Endothelial cell of hepatic sinusoid (primary cell): ENCODE results near the gene NANOS2.
"Not testable (repeated sequence)": the region's sequence is repeated elsewhere in the genome, so short reads cannot be mapped to it uniquely, and the experiment has no call there.

Experiments
- in situ Hi-C: cut with HindIII; loops from 2 replicates; pipeline ENCODE4 v1.10.0; 2017; ENCODE audit warnings: low sequenced_read_pairs

Gene NANOS2

DNA sequence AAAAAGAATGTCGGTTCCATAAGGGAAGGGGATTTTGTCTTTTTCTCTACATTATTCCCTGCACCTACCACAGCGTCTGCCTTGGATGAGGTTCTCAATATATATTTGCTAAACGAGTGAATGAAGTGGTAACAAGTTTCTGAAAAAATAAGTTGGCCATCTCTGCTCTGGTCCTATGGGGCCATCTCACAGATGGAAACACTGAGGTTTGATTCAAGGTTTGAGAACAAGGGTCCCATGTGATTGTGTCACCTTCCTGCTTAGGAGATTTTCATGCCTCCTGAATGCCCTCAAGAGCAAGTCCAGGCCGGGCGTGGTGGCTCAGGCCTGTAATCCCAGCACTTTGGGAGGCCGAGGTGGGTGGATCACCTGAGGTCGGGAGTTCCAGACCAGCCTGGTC lies 15.3 kb downstream of the NANOS2 start:
- in situ Hi-C loops: no loop called here

DNA sequence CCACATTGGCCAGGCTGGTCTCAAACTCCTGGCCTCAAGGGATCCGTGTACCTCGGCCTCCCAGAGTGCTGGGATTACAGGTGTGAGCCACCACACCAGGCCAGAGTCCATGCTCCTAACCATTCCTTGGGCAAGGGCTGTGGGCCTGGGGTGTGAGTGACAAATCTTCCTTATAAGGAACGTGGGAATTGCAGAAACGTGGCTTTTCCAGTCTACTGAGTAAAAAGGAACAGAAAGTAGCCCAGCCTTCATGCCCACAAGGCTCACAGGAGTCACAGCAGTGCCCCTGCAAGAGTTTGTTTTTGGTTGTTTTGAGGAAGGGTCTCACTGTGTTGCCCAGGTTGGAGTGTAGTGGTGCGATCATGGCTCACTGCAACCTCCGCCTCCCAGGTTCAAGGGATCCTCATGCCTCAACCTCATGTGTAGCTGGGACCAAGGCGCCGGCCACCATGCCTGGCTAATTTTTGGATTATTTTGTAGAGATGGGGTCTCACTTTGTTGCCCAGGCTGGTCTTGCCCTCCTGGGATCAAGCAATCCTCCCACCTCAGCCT lies 17.2 kb downstream of the NANOS2 start:
- in situ Hi-C loops: no loop called here

DNA sequence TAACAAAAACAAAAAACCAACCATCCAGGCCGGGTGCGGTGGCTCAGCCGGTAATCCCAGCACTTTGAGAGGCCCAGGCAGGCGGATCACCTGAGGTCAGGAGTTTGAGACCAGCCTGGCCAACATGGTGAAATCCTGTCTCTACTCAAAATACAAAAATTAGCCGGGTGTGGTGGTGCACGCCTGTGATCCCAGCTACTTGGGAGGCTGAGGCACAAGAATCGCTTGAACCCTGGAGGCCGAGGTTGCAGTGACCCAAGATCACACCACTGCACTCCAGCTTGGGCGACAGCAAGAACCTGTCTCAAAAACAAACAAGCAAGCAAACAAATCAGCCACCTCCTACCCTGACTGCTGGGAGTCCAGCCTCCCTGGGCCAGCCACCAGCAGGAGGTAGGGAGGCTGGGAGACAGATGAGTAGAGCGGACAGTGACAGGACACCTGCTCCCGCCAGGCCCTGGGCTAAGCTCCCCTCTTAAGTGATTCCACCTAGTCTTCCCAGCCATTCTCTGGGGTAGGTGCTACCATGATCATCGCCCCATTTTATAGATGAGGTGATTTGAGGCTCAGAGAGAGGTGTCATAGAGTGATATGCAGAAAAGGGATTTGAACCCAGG lies 18.5 kb downstream of the NANOS2 start:
- in situ Hi-C loops: not testable (repeated sequence)

DNA sequence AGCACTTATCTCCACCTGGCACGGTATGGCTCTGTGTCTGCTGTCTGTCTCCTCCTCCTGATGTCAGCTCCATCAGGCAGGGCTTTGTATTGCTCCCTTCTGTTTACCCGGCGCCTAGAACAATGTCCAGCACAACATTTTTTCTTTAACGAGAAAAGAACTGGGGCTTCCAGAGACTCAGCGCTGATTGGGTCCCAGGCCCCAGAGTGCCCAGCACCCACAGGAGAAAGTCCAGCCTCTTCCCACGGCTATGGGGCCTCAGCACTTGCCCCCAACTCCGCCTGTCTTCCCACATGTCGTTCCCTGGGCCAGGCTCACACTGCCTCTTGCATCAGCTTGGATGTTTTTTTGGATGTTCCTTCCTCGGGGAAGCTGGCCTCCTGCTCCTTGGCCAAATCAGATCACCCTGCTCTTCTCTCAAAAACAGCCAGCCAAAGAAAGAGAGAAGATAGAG lies 19.0 kb downstream of the NANOS2 start:
- in situ Hi-C loops: no loop called here

DNA sequence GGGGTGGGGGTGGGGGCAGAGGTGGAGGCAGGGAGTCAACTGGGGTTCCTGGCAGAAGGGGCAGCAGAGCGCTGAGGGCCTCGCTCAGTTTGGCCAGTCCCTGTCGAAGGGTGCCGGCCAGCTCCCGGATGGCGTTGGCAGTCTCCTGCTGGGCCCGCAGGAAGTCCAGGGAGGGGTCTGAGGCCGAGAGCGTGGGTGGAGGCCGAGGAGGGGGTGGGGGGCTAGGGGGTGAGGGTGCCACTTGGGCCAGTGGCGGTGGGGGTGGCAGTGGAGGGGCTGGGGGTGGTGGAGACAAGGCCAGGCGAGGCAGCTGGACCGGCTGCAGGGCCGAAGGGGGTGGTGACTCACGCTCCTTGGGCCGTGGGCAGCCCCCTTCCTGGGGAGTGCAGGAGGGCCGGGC lies 23.7 kb downstream of the NANOS2 start:
- in situ Hi-C loops: no loop called here

DNA sequence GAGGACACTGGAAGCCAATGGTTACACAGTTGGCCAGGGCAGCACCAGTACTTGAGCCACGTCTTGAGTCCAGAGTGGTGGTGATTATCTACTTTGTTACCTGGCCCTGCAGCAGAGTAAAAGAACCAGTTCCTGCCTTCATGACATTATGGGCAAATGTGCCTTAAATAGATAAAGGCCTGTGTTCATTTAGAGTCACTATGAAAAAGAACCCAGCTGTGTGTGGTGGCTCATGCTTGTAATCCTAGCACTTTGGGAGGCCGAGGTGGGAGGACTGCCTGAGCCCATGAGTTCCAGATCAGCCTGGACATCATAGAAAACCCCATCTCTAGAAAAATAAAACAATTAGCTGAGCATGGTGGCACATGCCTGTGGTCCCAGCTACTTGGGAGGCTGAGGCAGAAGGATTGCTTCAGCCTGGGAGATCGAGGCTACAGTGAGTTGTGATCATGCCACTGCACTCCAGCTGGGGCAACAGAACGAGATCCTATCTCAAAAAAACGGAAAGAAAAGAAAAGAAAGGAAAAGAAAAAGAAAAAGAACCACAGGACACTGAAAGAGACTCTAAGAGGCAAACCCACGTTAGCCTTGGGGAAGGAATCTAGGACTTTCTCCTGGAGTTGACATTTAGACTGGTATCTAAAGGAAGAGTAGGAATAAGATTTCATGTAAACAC lies 25.2 kb downstream of the NANOS2 start:
- in situ Hi-C loops: no loop called here

DNA sequence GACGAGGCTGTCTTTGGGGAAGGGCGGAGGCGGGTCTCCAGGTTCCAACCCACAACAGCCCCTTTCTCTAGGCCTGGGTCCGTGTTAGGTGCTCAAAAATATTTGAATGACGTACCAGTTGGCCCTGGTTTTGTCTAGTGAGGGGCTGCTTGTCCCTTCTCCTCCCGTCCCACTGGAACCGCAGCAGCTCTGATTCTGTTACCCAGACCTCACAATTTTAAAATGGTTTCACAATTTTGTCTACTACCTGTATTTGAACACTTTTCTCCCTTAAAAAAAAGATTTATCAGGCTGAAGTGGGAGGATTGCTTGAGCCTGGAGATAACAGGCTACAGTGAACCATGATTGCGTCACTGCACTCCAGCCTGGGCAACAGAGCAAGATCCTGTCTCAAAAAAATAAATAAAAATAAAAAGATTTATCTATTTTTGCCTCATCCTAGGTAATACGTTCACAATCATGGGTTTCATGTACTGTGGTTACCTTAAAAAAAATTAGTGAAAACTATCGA lies 27.3 kb downstream of the NANOS2 start:
- in situ Hi-C loops: no loop called here

DNA sequence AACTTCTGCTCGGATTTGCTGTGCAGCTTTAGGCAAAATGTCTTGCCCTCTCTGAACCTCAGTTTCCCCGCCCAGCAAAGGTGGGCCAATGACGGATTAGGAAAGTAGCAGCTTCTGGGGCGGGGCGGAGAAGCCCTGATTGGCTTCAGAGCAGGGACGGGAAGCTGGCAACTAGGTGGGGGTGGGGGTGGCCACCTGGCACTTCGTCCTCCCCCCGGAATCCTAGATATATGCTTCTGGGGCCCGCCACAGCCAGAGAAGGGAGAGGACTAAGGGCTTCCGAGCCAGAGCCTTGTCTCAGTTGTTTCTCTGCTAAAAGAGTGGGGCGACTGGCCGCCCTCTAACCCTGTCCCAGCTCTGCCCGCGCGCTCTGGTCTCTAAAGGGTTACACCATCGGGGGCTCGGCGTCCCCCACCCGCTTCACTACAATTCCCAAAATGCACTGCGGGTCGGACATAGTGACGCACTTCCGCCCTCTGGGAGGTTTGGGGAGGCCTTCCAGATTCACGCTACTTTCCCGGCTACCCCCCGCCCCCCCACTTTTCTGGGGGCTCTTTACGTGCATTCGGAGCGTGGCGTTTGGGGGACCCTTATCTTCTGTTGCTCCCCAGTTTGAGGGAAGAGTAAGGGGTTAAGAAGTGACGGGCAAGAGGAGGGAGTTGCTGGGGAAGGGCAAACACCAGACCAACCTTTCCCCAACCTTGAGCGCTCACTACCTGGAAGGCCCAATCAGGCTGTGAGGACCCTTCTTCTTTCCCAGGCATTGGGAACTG lies 28.0 kb downstream of the NANOS2 start:
- in situ Hi-C loops: no loop called here

DNA sequence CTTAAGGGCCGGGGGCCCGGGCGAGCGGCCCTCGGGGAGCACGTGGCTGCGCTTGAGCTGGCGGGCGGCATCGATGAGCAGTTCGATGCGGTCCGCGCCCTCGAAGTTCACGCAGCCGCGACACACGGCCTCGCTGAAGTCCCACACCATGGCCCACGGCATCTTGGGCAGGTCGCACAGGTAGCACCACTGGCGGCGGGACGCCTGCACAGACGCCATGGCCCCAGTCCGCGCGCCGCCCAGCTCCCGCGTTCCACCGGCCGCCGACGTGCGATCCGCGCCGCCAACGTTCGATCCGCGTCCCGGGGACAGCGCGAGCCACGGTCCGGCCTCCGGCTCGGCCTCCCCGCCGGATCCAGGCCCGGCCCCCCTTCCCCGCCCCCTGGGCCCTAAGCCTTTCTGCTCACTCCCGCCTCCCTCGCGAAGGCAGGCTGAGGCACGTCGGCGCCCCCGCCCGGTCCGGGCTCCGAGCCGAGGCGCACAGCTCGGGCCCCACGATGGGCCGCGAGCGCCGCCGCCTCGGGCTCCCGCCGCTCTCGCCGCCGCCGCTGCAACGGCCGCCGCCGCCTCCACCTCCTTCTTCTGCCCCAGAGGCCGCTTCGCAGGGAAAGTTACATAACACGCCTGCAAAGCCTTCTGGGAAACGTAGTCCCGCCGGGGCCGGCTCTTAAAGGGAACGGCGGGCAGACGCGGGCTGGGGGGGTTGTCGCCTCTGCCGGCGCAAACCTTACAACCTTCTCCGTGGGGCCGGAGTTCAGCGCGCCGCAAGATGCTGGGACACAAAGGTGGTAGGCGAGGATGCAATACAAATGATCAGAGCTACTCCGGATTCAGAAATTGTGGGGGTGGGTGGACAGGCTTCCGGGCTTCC lies 28.8 kb downstream of the NANOS2 start, which contains the start of gene IRF2BP1:
Gene IRF2BP1 (minus strand): TSS at position 586 of the 871 bp plus-strand sequence. CDS start 367 bp downstream, at position 219.
- in situ Hi-C loops: no loop called here

DNA sequence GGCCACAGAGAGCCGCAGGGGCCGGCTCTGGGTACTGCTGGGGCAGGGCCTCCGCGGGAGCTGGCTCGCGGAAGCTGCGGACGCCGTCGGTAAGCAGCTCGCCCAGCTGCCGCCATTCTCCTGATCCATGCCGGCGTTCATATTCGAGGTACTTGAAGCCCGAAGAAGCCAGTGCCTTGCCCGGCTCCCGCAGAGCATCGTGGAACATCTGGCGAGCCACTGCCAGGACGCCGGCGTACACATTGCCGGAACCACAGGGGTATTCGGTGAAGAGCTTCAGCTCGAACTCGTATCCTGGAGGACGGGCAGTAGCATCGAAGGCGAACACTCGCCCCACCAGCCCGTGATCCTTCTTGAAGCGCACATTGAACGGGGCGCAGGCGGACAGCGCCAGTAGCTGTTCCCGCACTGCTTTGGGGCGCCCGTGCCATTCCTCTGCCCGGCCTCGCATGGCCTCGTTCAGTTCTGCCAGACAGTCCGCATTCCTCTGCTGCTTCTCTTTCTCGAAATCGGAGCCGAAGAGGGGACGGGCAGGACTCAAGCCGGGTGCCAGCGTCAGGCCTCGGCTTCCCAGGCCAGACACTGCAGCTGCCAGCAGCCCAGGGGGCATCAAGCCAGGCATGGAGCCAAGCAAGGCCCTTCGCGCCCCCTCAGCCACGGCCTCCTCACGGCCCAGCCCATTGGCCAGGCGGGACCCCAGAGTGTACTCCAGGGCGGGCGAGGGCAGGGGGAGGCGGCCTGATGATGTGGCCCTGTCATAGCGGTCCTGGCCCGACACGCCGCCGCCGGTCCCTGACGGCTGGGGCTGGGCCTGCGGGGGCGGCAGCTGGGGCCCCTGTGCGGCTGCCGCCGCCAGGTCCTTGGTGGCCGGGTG lies 29.7 kb downstream of the NANOS2 start:
- in situ Hi-C loops: no loop called here

DNA sequence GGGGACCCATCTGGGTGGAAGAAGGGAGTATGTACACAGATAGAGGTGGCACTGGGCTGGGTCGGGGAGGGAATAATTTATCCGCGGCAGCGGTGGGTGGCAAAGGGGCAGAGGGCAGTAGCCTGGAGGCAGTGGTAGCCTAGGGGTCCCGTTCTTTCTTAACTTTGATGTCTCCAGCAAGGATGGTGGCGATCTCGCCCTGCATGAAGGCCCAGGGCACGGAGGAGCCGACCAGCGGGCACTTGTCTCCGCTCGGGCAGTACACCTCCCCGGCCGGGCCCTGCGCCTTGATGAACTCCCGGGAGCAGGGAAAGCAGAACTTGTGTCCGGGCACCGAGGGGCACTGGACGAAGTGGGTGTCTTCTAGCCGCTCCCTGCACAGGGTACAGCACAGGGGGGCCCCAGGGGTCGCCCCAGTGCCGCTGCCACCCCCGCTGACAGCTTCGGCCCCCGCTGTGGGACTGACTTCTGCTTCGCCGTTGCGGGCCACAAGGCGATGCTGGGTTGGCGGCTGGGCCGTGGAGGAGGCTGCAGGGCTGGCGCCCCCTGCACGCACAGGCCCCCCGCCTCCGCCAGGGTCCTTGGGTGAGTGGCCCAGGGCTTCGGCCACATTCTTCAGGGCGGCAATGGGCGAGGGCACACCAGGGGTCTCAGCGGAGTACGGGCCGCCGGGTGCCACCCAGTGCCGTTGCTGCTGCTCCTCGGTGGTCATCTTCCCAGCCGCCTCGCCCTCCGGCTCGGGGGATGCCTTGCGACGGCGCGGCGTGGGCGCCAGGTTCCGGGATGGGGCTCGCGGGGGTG lies 30.5 kb downstream of the NANOS2 start:
- in situ Hi-C loops: no loop called here

DNA sequence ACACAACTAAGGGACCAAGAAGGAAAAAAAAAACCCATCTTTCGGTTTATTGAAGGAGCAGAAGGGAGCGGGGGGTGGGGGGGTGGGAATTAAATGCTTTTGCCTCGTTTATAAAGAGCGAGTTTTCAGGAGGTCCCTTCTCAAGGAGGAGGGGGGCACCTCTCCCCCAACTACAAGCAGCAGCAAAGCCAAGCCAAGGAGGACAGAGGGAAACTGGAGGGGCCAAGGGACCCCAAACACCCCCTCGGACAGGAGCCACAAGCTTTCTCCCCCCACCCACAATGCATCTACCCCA lies 31.0 kb downstream of the NANOS2 start:
- in situ Hi-C loops: no loop called here

DNA sequence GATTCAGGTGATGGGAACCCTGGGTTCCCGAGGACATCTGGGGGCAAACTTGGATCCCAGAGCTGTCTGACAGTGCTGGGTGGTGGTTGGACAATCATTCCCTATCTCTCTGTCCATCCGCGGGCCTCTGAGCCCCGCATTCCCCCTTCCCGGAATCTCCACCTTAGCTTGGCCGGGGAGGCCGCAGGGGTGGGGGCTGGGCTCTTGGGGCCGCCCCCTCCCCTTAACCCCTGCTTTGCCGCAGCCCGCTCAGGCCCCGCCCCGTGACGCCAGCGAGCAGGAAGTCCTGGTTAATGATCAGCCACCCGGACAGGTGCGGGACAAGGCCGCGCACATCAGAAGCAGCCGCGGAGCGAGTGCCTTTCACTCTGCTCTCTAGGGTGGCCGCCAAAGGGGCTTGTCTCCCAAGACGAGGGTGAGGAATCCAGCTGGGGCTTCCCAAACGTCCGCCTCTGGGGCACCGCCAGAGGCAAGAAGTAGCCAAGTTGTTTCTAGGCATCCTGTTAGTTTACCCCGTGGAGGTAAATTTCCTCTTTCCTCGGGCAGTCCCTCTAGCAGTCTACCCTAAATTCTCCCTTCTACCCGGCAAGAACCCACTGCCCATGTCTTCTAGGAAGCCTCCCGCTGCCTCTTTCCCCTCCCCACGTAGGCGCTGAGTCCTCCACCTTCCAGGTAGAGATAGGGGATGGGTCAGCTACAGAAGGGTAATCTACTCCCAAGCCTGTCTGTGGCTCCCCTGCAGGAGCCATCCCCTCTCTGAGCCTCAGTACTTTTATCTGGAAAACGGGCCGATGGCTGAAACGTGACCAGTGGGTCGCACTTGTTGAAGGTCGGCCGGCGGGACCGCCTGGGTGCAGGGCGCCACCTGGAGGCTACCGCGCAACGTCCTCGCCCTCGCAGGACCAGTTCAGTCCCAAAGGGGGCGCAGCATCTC lies 31.7 kb downstream of the NANOS2 start:
- in situ Hi-C loops: no loop called here

DNA sequence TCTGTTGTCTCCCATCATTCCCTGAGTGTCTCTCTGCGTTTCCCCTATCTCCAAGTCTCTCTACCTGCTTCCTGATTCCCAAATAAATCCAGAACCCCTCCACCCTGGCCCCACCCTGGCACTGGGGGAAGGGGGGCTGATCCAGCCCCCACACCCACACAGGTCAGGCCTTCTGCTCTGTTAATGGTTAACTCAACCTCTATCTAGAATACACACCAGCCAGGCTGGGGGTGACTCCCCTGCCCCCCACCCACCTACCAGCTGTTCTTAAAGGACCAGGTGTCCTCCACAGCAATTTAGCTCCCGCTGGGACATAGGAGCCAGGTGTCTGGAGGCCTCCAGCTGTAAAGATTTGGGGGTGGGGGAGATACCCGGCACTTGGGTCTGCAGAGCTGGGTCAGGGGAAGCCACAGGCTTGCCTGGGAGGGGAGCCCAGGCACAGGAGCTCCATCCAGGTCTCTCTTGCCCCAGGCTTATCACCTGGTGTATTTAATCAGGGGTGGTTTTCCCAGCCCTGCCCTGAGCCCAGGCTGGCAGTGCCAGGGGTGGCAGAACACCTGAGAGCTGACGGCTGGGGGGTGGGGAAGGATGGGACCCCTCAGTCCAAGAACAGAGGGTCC lies 32.6 kb downstream of the NANOS2 start:
- in situ Hi-C loops: no loop called here

DNA sequence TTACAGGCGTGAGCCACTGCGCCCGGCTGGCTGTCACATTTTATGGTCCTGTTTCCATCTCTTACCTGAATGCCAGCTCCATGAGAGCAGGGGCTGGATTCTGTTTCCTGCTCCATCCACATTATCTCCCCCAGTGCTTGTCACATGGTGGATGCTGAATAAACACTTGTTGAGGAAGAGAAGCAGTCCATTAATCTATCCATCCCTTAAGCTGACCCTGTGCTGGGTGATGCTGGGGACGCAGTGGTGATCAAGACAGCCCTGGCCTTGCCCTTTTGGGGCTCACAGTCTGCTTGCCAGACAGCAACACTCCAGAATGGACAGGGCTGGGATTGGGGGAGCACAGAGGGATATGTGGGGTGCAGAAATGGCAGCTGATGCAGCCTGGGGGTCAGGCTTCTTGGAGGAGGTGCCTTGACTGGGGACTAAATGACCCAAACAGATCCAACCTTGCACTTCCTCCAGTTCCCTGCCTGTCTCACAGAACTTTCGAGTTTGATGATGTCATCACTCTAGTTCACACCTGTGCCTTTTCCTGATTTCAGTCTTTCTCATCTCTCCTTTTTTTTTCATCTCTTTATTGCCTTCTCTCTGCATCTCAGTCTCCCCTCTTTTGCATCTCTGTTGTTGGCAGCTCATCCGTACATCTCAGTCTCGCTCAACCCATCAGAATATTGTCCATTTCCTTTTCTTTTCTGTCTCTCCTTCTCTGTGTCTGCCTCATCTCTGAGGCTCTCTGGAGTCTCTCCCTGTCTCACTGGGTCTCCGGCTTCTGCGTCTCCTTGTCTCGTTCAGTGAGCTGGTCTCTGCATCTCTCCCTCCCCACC lies 33.3 kb downstream of the NANOS2 start:
- in situ Hi-C loops: no loop called here

DNA sequence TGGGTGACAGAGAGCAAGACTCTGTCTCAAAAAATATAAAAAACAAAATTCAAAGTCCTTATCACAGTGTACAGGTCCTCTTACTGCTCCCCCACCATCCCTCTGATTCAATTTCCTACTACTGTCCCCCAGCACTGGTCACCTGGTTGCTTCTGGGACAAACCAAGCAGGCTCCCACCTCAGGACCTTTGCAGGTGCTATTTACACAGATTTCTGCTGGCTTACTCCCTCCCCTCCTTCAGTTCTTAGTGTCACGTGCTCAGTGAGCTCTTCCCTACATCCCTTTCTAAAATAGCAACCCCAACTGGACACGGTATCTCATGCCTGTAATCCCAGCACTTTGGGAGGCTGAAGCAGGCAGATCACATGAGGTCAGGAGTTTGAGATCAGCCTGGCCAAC lies 34.6 kb downstream of the NANOS2 start:
- in situ Hi-C loops: no loop called here

DNA sequence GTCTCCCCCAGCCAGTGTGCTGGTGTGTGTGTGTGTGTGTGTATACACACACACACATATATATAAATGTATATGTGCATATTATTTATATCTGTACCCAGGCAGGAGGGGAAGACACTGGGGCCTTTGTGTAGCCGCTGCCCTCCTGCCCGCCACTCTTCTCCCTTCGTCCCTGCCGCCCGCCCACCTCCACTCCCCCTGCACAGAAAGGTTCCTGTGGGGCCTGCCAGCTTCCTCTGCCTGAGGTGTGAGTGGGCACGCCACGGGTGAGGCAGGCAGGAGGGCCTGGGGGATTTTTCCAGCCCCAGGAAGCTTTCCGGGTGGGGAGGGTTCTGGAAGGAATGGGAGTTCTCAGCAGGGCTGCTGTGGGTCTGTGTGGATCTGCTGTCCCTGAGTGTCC lies 35.5 kb downstream of the NANOS2 start:
- in situ Hi-C loops: no loop called here
